A673 (cell line): ENCODE results near the gene UBE3B. TPM values are rescaled to one million over a fixed set of nuclear protein-coding genes. Genes with fewer than 3 reads are reported as not detected.

Experiments used
- BruUV-seq: library from RNA; stranded (reverse); fragments of 400-500 nt; replicated peaks from 2 replicates; lab custom pipeline; 2021; lab: Mats Ljungman, UMichigan
- CTCF ChIA-PET: fragments of 300-600 bp; sonication (Branson Sonifier 250); formaldehyde crosslinking; loops from one replicate; lab custom pipeline; 2022; ENCODE audit warnings: antibody characterized with exemption; lab: Charles Lee
- POLR2A ChIA-PET: fragments of 300-600 bp; sonication (Branson Sonifier 250); formaldehyde crosslinking; loops from one replicate; lab custom pipeline; 2022; ENCODE audit warnings: antibody characterized with exemption; ENCODE audit not compliant: low non-redundant PET; lab: Charles Lee
- DNase-seq: peaks from one replicate; pipeline ENCODE4 v3.0.0-alpha.2; 2015; ENCODE audit warnings: low spot score
- H3K27ac ChIP-seq: fragments of 200-600 bp; sonication (generic); 2 replicates; pipeline ENCODE4 v1.5.1; 2016; ENCODE audit warnings: mixed run types, low read depth, mild to moderate bottlenecking, mixed read lengths, antibody characterized with exemption, low read length; ENCODE audit not compliant: poor library complexity, severe bottlenecking
- H3K27me3 ChIP-seq: fragments of 200-600 bp; sonication (generic); replicated peaks from 2 replicates; pipeline ENCODE4 v1.6.1; 2017; ENCODE audit warnings: mixed run types, low read depth, mild to moderate bottlenecking, mixed read lengths, antibody characterized with exemption, low read length; ENCODE audit not compliant: insufficient read depth, poor library complexity
- H3K36me3 ChIP-seq: fragments of 200-600 bp; sonication (generic); 2 replicates; pipeline ENCODE4 v1.6.1; 2016; ENCODE audit warnings: mixed run types, mild to moderate bottlenecking, mixed read lengths, antibody characterized with exemption, low read length; ENCODE audit not compliant: insufficient read depth, poor library complexity, severe bottlenecking
- H3K4me1 ChIP-seq: fragments of 200-600 bp; sonication (generic); 2 replicates; pipeline ENCODE4 v1.6.1; 2017; ENCODE audit warnings: mixed run types, mild to moderate bottlenecking, mixed read lengths, antibody characterized with exemption, low read length; ENCODE audit not compliant: insufficient read depth, poor library complexity, severe bottlenecking
- H3K4me3 ChIP-seq: fragments of 200-600 bp; sonication (generic); 2 replicates; pipeline ENCODE4 v1.5.1; 2016; ENCODE audit warnings: low read depth, mixed run types, mild to moderate bottlenecking, mixed read lengths, low read length; ENCODE audit not compliant: poor library complexity, severe bottlenecking
- H3K9me3 ChIP-seq: fragments of 200-600 bp; sonication (generic); 2 replicates; pipeline ENCODE4 v1.6.1; 2016; ENCODE audit warnings: mixed run types, low read depth, mild to moderate bottlenecking, mixed read lengths, antibody characterized with exemption, low read length; ENCODE audit not compliant: poor library complexity, severe bottlenecking
- EZH2 ChIP-seq: fragments of 200-600 bp; sonication (generic); IDR thresholded peaks from 2 replicates; pipeline ENCODE4 v1.6.1; 2017; ENCODE audit warnings: borderline replicate concordance, low read depth, mild to moderate bottlenecking, mixed read lengths, antibody characterized with exemption, low read length; ENCODE audit not compliant: poor library complexity, severe bottlenecking
- intact Hi-C: fragments of 100-400 bp; cut with micrococcal nuclease; formaldehyde crosslinking; loops from one replicate; pipeline ENCODE4 v1.10.0; 2022; ENCODE audit not compliant: unreplicated experiment
- total RNA-seq: library from RNA; stranded (reverse); gene quantifications from 2 replicates; pipeline ENCODE4 v1.2.3, GENCODE V29; 2021
- TF ChIP-seq, protein P1 (sequence below): fragments of 300-800, 200-600 bp; sonication (generic); conservative IDR thresholded peaks from 2 replicates; pipeline ENCODE4 v1.5.1; 2017; ENCODE audit warnings: low read depth, mild to moderate bottlenecking, antibody characterized with exemption, low read length, moderate library complexity, mixed read lengths

Gene UBE3B
- total RNA-seq, 1 experiment from 2014 or later = 29.2 TPM

DNA sequence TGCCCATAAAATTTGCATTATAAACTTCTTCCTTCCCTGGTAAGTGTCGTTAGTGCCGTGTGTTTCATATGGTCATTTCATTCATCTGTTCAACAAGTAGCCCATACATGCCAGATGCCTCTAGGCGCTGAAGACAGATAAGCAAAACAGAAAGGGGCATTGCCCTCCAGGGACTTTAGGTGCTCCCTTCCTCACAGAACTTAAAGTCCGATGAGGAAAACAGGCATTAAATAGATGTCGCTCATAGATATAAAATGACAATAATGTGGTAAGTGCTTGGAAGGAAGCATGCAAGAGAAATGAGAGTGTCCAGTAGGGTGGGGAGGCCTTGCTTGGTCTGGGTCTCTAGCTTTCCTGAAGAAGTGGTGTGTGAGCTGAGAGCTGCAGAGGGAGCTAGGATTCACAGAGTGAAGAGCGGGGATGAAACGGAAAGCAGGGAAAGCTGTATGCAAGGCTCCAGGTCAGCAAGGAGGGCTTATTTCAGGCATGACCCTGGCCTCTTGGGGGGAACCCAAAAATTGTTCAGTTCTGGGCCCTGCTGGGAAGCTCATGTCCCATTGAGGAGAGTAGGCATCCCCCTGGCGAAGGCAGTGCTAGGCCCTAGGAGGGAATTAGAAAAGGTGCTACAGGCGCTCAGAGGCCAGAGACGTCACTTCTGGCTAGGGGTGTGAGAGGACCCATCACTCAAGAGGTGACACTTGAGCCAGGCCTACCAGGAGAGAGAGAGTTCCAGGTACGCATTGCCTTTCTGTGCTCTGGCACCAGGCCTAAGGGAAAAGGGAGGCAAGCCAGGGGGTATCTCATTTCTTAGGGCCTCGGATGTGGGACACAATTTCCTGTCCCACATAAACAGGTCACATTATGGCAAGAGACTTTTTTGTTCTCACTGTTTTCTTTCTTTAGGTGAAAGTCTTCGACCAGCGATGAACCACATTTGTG lies 11.9 kb downstream of the UBE3B start:
- no peak overlapping the region for H3K4me3 ChIP-seq
- TF ChIP-seq, protein P1, sequence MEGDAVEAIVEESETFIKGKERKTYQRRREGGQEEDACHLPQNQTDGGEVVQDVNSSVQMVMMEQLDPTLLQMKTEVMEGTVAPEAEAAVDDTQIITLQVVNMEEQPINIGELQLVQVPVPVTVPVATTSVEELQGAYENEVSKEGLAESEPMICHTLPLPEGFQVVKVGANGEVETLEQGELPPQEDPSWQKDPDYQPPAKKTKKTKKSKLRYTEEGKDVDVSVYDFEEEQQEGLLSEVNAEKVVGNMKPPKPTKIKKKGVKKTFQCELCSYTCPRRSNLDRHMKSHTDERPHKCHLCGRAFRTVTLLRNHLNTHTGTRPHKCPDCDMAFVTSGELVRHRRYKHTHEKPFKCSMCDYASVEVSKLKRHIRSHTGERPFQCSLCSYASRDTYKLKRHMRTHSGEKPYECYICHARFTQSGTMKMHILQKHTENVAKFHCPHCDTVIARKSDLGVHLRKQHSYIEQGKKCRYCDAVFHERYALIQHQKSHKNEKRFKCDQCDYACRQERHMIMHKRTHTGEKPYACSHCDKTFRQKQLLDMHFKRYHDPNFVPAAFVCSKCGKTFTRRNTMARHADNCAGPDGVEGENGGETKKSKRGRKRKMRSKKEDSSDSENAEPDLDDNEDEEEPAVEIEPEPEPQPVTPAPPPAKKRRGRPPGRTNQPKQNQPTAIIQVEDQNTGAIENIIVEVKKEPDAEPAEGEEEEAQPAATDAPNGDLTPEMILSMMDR = no peak
- no peak for TF ChIP-seq EZH2
- intact Hi-C loops = no loop called here
- H3K9me3 ChIP-seq = no peaks in the 10 kb centered on the region
- ChIA-PET CTCF (no interaction called here), POLR2A (no interaction called here)
- H3K27ac ChIP-seq = no peak overlapping the region
- DNase-seq = no peak
- peaks cover 61% of the 10 kb centered on the region for H3K36me3 ChIP-seq
- no TSS peak for BruUV-seq
- no peaks in the 10 kb centered on the region for H3K4me1 ChIP-seq
- H3K27me3 ChIP-seq = no peaks in the 10 kb centered on the region

DNA sequence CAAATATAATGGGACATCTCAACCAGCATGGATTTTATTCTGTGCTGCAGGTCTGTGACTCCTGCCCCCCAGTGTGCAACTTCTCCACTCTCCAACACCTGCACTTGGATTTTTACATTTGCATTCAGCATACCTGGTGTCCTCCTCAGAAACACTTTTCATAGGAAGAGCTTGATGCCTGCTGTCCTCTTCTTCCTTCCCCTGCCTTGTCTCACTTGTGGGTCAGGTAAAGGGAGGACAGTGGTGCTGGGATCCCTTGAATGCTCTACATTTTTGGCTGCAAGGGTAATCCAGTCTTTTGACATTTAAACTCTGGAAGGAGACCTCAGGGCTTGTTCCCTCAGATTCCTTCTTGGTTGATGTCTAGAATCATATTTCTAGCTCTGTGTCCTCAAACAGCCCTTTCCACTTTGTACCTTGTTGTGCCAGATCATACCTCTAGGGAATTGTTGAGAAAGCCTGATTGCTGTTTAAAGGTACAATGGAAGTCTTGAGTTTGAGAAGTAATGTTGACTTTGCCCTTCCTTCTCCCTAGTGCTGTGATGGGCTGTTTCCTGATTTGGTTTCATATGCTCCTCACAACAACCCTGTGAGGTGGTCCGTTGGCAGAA lies 12.6 kb downstream of the UBE3B start:
- Histone ChIP-seq H3K9me3 (no peaks in the 10 kb centered on the region), H3K27me3 (no peaks in the 10 kb centered on the region), H3K27ac (no peak overlapping the region), H3K4me1 (no peaks in the 10 kb centered on the region), H3K36me3 (peaks cover 54% of the 10 kb centered on the region), H3K4me3 (no peak overlapping the region)
- ChIA-PET POLR2A (no interaction called here), CTCF (no interaction called here)
- intact Hi-C loops = no loop called here
- no TSS peak for BruUV-seq
- no peak for DNase-seq
- no peak for TF ChIP-seq EZH2
- TF ChIP-seq, protein P1 = no peak

DNA sequence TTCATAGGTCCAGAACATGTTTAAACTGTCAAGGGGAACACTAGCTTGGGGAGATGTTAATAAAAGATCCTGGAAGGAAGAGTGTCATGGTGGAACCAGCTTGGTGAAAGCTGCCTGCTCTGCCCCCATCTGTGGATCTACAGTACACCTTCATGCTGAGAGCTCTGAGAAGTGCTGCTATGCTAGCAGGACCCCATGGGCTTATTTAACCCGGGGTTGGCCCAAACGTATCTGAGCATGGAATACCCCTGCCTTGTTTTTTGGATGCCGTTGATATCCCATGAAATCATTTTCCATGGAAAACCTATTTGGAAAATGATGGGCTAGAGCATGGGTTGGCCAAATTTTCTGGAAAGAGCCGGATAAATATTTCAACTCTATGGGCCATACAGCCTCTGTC lies 14.2 kb downstream of the UBE3B start:
- Histone ChIP-seq H3K4me3 (no peak overlapping the region), H3K4me1 (no peaks in the 10 kb centered on the region), H3K27me3 (no peaks in the 10 kb centered on the region), H3K9me3 (no peaks in the 10 kb centered on the region), H3K27ac (no peak overlapping the region), H3K36me3 (peaks cover 38% of the 10 kb centered on the region)
- TF ChIP-seq EZH2 = no peak
- TF ChIP-seq, protein P1 = no peak
- BruUV-seq = no TSS peak
- intact Hi-C loops = no loop called here
- CTCF ChIA-PET = no interaction called here
- POLR2A ChIA-PET = no interaction called here
- no peak for DNase-seq
